ENCODE results near the gene NAT9. TPM values are rescaled to one million over a fixed set of nuclear protein-coding genes. Genes with fewer than 3 reads are reported as not detected.

Gene NAT9
- total and polyA plus RNA-seq, 2 experiments from 2014 or later: 37.3 to 37.5 TPM

DNA sequence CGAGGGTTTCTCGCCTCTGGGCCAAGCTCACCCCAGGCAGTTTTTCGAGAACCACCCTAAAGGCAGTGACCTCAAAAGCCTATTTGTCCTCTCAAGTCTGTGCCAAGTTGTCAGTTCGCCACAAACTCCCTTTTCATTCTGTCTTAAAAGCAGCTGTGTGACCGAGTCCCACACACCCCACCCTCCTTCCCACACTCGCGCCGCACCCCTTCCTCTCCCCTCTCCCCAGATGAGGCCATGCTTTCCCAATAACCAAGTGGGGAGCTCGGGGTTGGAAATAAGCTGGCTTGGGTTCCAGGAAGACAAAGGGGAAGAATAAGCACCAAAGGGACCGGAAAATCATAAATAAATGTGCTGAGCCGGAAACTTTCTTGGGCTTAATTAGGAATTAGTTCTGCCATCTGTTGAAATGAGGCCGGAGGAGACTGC is 46.8 kb upstream of the NAT9 start:
- no peaks in the 10 kb centered on the region for H3K79me2 ChIP-seq (replicated peaks; ENCODE audit: insufficient read depth)
- H3K4me3 Mint-ChIP-seq: no peak overlapping the region
- peaks cover 4% of the 10 kb centered on the region for H4K20me1 ChIP-seq (replicated peaks; ENCODE audit: insufficient read depth)
- no peak overlapping the region for H3K4me2 ChIP-seq
- H3K9me2 ChIP-seq (ENCODE audit: insufficient read depth): no peaks in the 10 kb centered on the region
- DNase-seq (ENCODE audit: low spot score): no peak
- TF ChIP-seq, protein P1, sequence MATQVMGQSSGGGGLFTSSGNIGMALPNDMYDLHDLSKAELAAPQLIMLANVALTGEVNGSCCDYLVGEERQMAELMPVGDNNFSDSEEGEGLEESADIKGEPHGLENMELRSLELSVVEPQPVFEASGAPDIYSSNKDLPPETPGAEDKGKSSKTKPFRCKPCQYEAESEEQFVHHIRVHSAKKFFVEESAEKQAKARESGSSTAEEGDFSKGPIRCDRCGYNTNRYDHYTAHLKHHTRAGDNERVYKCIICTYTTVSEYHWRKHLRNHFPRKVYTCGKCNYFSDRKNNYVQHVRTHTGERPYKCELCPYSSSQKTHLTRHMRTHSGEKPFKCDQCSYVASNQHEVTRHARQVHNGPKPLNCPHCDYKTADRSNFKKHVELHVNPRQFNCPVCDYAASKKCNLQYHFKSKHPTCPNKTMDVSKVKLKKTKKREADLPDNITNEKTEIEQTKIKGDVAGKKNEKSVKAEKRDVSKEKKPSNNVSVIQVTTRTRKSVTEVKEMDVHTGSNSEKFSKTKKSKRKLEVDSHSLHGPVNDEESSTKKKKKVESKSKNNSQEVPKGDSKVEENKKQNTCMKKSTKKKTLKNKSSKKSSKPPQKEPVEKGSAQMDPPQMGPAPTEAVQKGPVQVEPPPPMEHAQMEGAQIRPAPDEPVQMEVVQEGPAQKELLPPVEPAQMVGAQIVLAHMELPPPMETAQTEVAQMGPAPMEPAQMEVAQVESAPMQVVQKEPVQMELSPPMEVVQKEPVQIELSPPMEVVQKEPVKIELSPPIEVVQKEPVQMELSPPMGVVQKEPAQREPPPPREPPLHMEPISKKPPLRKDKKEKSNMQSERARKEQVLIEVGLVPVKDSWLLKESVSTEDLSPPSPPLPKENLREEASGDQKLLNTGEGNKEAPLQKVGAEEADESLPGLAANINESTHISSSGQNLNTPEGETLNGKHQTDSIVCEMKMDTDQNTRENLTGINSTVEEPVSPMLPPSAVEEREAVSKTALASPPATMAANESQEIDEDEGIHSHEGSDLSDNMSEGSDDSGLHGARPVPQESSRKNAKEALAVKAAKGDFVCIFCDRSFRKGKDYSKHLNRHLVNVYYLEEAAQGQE (IDR thresholded peaks at IDR 0.05; ENCODE audit: unreplicated experiment): no peak
- TF ChIP-seq, protein P2, sequence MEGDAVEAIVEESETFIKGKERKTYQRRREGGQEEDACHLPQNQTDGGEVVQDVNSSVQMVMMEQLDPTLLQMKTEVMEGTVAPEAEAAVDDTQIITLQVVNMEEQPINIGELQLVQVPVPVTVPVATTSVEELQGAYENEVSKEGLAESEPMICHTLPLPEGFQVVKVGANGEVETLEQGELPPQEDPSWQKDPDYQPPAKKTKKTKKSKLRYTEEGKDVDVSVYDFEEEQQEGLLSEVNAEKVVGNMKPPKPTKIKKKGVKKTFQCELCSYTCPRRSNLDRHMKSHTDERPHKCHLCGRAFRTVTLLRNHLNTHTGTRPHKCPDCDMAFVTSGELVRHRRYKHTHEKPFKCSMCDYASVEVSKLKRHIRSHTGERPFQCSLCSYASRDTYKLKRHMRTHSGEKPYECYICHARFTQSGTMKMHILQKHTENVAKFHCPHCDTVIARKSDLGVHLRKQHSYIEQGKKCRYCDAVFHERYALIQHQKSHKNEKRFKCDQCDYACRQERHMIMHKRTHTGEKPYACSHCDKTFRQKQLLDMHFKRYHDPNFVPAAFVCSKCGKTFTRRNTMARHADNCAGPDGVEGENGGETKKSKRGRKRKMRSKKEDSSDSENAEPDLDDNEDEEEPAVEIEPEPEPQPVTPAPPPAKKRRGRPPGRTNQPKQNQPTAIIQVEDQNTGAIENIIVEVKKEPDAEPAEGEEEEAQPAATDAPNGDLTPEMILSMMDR (conservative IDR thresholded peaks at IDR 0.05; ENCODE audit: low read depth in 2 of 2): no peak
- TF ChIP-seq ZNF114 (CRISPR knock-in tag; IDR thresholded peaks at IDR 0.05) (no peak), ZNF462 (CRISPR knock-in tag; IDR thresholded peaks at IDR 0.05) (no peak), JUNB (IDR thresholded peaks at IDR 0.05; ENCODE audit: unreplicated experiment) (no peak)
- no peak for ATAC-seq
- peaks cover 4% of the 10 kb centered on the region for H3K4me1 Mint-ChIP-seq
- no peaks in the 10 kb centered on the region for H3K4me1 ChIP-seq (ENCODE audit: insufficient read depth)
- no peaks in the 10 kb centered on the region for H3F3A ChIP-seq (replicated peaks; ENCODE audit: low read depth)
- H3K36me3 ChIP-seq (ENCODE audit: insufficient read depth): no peaks in the 10 kb centered on the region
- no peak overlapping the region for H3K27ac Mint-ChIP-seq
- peaks cover 24% of the 10 kb centered on the region for H3K27me3 Mint-ChIP-seq (ENCODE audit: insufficient read depth, low read depth, poor library complexity)
- H3K4me3 ChIP-seq: no peak overlapping the region
- no peak overlapping the region for H3K27ac ChIP-seq (ENCODE audit: low read depth)
- 0 out of 3 replicates have a peak, but pooled peaks cover 3% of the 10 kb centered on the region for H3K36me3 Mint-ChIP-seq (ENCODE audit: low read depth)
- no peak overlapping the region for H2AFZ ChIP-seq
- no peaks in the 10 kb centered on the region for H3K27me3 ChIP-seq (ENCODE audit: insufficient read depth)
- no peaks in the 10 kb centered on the region for H3K9me3 Mint-ChIP-seq
